Right hindlimb (tissue), 1 donor: ENCODE results near the gene PHACTR1.

Experiments
- DNase-seq: peaks from one replicate; pipeline ENCODE4 v3.0.0-alpha.2; 2018

The PHACTR1 gene

DNA sequence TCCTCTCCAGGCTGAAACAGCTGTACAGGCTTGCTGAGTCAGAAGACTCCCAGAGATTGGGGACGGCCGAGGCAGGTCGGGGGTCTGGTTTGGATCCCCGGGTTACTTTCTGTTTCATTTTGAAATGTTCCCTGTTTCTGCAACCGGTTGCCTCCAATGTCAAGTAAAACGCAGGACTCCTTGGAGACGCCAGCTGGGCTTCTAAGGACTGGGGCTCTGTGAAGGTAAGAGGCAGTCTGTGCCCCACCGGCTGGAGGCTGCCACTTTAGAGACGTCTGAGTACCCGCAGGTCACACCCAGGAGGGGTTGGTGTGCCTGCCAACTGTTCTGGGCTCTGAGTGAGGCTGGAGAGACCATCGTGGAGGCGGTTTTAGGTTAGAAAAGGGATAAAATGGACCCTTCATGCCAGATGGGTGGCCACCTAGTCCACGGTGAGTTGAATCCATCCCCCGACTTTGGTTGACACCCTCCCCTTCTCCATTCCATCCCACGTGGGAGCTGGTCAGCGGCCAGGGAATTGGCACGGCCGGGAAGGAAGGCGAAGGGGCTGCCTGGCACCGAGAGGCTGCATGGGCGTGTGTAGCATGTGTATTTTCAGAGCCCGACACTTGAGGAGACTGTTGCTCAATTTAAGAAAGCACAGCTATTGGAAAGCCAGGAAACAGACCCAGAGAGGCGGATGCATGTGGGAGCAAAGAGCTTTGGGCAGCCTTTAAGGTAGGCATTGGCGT is 240.9 kb downstream of the PHACTR1 start:
- peak; percentile 78 for DNase-seq

DNA sequence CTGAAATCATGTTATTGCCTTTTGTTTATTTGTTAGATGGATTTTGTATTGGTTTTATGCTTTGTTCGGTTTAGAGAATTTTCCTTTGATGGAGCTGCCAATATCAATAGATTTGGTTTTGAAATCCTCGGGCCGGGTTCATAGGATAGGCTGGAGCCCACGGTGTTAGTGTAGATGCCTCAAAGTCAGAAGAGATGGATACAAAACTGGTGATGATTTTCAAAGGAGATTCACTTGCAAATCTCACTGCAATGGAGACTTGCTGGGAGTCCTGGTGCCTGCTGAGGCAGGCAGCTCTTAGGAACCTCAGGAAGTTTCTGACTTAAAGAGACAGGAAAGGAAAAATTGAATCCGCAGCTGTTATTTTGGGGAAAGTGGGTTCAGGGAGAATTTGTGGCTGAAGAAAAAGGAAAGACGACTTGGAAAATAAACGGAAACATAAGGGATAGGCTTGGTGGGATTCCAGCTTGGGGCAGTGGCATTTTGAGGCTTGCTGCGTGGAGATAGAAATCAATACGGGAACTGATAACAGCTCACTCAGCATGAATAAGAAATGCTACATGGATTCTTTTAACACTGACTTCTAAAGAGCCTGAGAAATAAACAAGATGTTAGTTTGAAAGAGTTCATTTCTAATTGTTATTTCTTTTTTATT is 241.6 kb downstream of the PHACTR1 start:
- DNase-seq = no peak

- DNase-seq = no peak
Observed at GRCh38 chr6:12961761-12962160, 245.2 kb downstream of the PHACTR1 start.

GRCh38 chr6:12962529-12962928 is 246.0 kb downstream of the PHACTR1 start:
- no peak for DNase-seq

GRCh38 chr6:12962987-12963386 is 246.4 kb downstream of the PHACTR1 start:
- DNase-seq = no peak

DNA sequence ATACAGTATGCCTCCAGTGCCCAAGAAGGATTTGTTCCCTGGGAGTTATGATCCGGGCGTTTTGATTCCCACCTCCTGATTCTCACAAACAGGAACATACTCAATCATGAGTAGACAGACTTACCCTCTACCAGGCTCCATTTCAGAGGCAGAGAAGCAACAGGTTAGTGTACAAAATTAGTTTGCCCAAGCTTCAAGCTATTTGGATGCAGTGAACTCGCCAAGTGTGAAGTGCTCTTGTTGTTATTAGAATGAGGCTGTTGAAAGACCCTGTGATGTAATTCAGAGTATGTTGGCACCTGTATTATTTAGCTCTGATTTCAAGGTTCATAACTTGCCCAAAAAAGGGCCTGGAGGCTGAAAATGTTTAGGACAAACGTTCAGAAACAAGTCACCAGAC is 247.0 kb downstream of the PHACTR1 start:
- DNase-seq = no peak

GRCh38 chr6:12967686-12968085 is 251.1 kb downstream of the PHACTR1 start:
- peak; percentile 22 for DNase-seq

DNA sequence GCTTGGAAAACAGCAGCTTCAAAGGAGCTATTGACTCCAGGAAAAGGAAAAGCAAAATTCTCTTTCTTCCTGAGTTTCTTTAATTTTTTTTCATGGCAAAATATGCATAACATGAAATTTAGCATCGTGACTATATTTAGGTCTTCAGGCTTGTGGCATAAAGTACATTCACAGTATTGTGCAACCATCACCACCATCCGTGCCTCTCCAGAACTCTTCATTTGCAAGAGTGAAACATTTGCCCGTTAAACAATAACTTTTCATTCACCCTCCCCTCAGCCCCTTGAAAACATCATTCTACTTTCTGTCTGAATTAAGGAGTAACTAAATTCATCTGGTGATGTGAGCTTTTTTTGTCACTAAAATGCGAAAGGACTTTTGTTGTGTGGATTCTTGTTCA is 251.7 kb downstream of the PHACTR1 start:
- no peak for DNase-seq

DNA sequence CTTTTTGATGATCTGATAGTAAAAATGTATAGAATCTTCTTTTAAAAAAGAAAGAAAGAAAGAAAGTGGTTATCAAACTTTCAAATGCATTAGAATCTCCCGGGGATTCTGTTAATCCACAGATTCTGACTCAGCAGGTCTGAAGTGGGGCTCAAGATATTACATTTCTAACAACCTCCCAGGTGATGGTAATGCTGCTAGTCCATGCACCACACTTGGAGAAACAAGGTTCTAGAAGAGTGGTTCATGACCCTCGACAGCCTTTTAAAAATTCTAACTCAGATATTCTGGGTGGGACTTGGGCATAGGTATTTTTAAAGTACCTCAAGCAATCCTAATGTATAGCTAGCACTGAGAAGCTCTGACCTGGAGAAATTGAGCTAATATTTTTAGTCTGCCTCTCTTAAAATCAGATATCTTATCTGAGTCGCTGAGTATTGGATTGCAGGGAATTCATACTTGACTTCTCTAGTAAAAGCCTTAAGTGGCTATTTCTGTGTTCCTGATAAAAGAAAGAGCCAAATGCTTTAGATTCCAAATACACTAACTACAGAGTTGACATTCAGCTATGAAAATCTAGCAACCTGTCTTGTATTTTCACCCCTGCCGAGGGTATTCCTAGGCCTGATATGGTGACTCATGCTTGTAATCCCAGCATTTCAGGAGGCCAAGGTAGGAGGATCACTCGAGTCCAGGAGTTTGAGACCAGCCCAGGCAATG is 252.4 kb downstream of the PHACTR1 start:
- no peak for DNase-seq

DNA sequence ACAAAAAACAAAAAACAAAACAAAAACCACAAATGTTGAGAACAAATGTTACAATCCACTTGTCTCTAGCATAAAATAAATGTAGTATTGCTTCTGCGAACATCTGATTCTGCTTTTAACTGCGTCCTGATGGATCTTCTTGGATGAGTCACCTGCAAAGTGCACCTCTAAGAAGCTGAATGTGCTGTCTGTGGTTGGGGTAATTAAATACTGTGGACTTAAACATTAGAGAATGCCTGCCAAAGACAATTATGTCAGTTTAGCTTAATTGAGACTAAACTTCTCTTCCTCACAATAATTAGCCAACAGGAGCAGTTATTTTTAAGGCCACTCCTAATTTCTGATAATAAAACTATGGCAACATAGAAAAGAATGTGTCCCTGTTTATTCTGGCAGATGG is 253.4 kb downstream of the PHACTR1 start:
- DNase-seq = no peak

DNA sequence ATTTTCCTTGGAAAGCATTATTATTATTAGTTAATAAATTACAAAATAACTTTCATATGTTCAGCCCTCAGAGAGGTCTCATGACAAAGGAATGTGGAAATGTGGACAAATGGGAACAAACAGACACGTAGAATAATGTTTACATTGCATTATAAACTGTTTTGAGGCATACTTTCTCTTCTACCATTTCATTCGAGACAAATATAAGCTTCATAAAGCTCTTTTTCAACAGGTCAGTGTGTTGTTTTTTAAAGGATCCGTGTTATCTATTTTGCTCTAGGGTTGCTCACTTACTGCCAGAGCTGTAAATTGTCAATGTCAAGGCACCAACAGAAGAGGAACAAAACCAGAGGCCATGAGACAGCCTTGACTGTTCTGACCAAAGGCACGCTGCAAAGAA is 256.8 kb downstream of the PHACTR1 start:
- no peak for DNase-seq

GRCh38 chr6:12974551-12974950 is 258.0 kb downstream of the PHACTR1 start:
- no peak for DNase-seq

DNA sequence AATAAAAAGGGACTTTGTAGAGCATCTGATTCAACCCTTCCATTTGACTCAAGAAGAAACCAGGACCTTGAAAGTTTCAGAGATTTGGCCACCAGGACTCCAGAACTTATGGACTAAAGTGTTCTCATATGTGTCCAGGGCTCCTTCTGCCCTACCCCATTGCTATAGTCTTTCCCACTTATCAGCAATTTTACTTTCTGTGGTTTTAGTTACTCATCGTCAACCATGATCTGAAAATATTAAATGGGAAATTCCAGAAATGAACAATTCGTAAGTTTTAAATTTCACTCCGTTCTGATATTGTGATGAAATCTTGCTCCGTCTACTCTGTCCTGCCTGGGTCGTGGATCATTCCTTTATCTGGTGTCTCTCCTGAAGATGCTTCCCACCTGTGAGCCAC is 259.8 kb downstream of the PHACTR1 start:
- DNase-seq = no peak

DNA sequence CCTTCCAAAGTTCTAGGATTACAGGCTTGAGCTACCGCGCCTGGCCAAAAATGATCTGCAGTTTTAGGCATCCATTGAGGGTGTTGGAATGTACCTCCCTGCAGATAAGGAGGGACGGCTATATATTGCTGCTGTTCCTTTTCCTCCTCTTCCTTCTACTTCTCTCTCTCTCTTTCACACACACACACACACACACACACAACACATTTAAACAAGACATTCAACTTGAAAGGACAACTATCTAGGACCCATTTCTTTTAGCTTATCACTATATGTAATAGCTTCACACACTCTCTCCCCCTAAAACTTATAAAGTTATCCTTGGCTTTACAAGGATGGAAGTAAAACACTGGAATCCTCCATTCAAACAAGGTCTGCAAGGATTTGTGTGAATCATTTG is 260.6 kb downstream of the PHACTR1 start:
- DNase-seq = no peak

DNA sequence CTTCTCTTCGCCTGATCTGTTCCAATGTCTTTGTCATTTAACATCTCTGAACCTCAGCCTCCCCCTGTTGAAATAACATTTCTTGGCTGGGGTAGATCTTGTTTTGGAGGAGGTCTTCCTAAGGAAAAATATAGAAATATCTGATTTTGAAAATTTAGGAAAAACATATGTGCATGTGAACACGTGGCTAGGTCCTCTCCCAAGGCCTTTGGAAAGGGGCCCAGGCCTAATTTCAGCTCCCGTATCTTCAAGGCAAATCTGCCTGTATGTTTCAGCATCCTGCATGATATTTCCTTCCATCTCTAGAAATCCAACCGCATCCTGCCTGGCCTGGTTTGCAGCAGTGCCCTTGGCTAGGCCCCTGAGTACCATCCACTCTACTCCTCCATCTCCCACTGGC is 261.2 kb downstream of the PHACTR1 start:
- DNase-seq = peak; percentile 75

DNA sequence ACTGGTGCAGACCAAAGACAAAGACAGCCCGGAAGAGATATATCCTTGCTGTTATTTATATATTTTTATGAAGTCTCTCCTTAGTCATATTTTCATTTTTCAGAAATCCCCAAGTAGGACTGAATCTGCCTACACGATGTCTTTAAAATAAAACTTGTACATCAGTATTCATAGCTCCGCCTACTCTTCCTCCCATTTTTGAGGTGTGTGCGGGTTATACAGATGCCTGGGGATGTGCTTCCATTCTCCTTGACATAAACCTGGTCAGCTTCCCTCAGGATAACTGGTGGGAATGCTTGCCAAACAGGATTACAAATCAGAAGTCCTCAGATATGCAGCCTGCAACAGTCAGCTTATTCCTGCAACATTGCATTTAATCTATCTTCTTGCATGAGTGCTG is 264.2 kb downstream of the PHACTR1 start:
- no peak for DNase-seq

DNA sequence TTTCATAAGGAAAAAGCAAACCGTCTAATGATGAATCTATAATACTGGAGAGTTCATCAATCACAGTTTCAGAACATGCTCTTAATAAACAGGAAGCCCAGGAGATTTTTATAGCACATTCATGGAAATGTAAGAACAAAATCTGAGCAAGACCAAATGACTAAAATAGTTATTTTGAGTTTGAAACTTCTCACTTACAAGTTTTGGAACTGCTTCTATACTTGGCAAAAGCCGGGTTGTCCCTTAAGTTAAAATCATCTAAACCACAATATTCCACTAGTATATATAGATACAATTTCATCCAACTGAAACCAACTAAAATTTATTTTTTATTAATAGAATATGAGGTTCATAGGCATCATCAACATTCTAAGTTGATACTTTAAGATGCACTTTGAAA is 268.2 kb downstream of the PHACTR1 start:
- no peak for DNase-seq

GRCh38 chr6:12987783-12988182 is 271.2 kb downstream of the PHACTR1 start:
- no peak for DNase-seq

DNA sequence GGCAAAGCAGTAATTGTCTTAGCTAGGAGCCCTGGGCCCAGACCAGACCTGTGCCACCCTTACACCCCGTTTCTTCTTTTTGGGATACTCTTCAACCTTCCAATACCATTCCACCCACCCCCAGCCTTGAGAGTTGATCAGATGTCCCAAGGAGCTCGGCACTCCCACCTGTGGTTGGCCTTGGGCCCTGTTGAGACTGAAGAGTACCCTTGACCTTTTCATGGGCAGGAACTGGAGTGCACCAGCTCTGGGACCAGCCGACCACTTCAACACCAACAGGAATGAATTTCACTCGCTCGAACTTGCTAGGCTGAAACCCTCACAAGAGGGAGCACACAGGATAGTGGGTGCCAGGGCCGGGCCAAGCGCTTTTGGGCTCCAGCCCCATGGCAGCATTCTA is 273.6 kb downstream of the PHACTR1 start:
- DNase-seq = no peak

DNA sequence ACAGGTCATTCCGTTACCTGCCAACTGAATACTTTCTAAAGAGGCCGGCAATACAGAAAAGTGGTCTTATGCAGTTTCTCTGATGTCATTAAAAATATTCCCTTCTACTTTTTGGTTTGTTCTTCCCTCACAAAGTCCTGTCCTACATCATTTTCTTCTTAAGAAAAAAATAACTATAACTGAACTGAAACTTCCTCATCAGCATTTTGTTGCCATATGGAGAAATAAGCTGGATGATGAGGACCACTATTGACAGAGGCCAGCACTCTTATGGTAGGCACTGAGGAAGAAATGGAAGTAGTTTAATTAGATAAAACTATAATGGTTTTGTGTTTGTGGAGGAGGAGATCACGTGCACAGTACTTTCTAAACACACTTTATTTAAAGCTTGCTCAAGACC is 274.9 kb downstream of the PHACTR1 start:
- DNase-seq = no peak

DNA sequence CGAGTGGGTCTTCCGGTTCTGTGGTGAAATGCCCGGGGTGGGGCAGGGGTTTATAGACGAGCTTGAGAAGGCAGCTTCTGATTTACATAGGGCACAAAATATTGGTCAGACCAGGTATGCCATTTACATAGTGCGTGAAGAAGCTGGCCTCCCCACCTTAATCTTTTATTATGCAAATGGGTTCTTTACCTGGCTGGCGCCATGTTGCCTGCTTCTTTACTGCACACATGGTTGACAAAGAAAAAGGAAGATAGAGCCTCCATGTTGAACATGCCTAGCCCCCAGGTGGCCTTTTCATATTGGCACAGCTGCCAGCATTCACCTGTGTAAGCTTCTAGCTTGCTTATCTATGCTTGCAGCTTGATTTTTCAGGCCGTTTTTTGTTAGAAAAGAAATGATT is 276.2 kb downstream of the PHACTR1 start:
- no peak for DNase-seq

GRCh38 chr6:12993283-12993898 is 276.8 kb downstream of the PHACTR1 start:
- DNase-seq = no peak

- DNase-seq = no peak
Observed at GRCh38 chr6:12995419-12995818, 278.9 kb downstream of the PHACTR1 start.

- no peak for DNase-seq
Observed at GRCh38 chr6:13000537-13000936, 284.0 kb downstream of the PHACTR1 start.
